Measurements from ENCODE around the gene ABCD4. TPM values are rescaled to one million over a fixed set of nuclear protein-coding genes. Genes with fewer than 3 reads are reported as not detected.
"Not testable (repeated sequence)": the region's sequence is repeated elsewhere in the genome, so short reads cannot be mapped to it uniquely, and the experiment has no call there.

The ABCD4 gene
- total RNA-seq, 1 experiment from 2014 or later = 31.4 TPM

GRCh38 chr14:74302152-74302628 lies 544 bp downstream of the ABCD4 start:
- peak; percentile 62 for DNase-seq (ENCODE audit: low spot score)

- DNase-seq (ENCODE audit: low spot score) = no peak
Measured at GRCh38 chr14:74301594-74302151, 1.1 kb downstream of the ABCD4 start.

GRCh38 chr14:74299061-74299545 lies 3.6 kb downstream of the ABCD4 start:
- DNase-seq (ENCODE audit: low spot score) = peak; percentile 34

- no peak for DNase-seq (ENCODE audit: low spot score)
Measured at GRCh38 chr14:74297986-74298385, 4.7 kb downstream of the ABCD4 start.

- DNase-seq (ENCODE audit: low spot score) = no peak
Measured at GRCh38 chr14:74296037-74296467, 6.7 kb downstream of the ABCD4 start.

- no peak for DNase-seq (ENCODE audit: low spot score)
Measured at GRCh38 chr14:74293606-74294005, 9.1 kb downstream of the ABCD4 start.

- DNase-seq (ENCODE audit: low spot score) = no peak
Measured at GRCh38 chr14:74292061-74292460, 10.7 kb downstream of the ABCD4 start.

GRCh38 chr14:74290415-74290814 lies 12.3 kb downstream of the ABCD4 start:
- peak; percentile 12 for DNase-seq (ENCODE audit: low spot score)

- no peak for DNase-seq (ENCODE audit: low spot score)
Measured at GRCh38 chr14:74289801-74290200, 12.9 kb downstream of the ABCD4 start.

GRCh38 chr14:74286736-74287135 lies 16.0 kb downstream of the ABCD4 start:
- DNase-seq (ENCODE audit: low spot score) = no peak

GRCh38 chr14:74281069-74281468 lies 21.7 kb downstream of the ABCD4 start:
- DNase-seq (ENCODE audit: low spot score) = no peak

GRCh38 chr14:74278080-74278479 lies 24.7 kb downstream of the ABCD4 start:
- no peak for DNase-seq (ENCODE audit: low spot score)

GRCh38 chr14:74275241-74275841 lies 27.4 kb downstream of the ABCD4 start:
- peak; percentile 16 for DNase-seq (ENCODE audit: low spot score)

- DNase-seq (ENCODE audit: low spot score) = no peak
Measured at GRCh38 chr14:74271365-74271764, 31.4 kb downstream of the ABCD4 start.

GRCh38 chr14:74270382-74271177 lies 32.2 kb downstream of the ABCD4 start:
- DNase-seq (ENCODE audit: low spot score) = not testable (repeated sequence)

GRCh38 chr14:74267588-74267987 lies 35.1 kb downstream of the ABCD4 start:
- DNase-seq (ENCODE audit: low spot score) = no peak

- no peak for DNase-seq (ENCODE audit: low spot score)
Measured at GRCh38 chr14:74265301-74265965, 37.3 kb downstream of the ABCD4 start.

GRCh38 chr14:74263921-74264320 lies 38.8 kb downstream of the ABCD4 start:
- DNase-seq (ENCODE audit: low spot score) = no peak

GRCh38 chr14:74263181-74263580 lies 39.6 kb downstream of the ABCD4 start:
- DNase-seq (ENCODE audit: low spot score) = no peak

- DNase-seq (ENCODE audit: low spot score) = no peak
Measured at GRCh38 chr14:74262076-74262475, 40.7 kb downstream of the ABCD4 start.

- DNase-seq (ENCODE audit: low spot score) = no peak
Measured at GRCh38 chr14:74261288-74261687, 41.4 kb downstream of the ABCD4 start.

Data from HT-29 (cell line).